Activated CD8-positive, alpha-beta memory T cell treated with anti-CD3 and anti-CD28 coated beads for 24 hours (primary cell): ENCODE results near the gene KDF1.

Experiments
- DNase-seq: peaks from one replicate; pipeline ENCODE4 v3.0.0-alpha.2; 2020

Gene KDF1

DNA sequence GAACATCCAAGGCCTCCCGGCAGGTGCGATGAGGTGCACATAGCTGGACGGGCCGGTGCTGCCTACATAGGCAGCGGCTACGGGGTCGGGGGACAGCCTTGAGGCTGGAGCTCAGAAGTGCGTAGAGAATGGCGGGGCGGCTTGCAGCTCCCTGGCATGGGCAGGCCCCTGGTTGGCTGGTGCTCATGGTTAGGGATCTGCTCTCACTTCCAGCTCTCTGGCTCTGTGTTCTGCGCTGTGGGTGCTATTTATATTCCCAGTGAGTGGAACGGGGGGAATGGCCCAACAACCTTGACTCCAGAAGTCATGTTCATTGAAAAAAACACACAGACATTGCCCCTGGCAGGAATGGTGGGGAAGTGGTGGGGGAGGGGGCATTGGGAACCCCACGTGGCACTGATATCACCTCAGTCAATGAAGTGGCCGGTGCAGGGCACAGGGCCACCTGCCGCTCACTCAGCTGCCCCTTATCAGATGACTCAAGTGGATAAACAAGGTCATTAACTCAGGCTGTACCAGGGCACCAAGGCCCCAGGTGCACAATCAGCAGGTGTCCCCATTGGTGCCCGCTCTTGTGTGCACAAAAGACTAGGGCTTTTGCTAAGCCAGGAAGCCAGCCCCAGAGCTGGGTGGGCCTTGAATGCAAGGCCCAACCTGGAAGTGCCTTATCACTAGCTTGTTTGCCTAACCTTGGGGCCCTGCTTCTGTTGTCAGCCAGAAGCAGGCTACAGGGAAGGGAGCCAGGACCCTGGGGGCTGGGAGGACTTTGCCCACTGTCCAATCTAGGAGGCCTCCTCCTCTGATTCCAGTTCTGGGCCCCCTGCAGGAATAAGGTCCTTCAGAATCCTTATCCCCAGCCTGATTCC is 46.3 kb downstream of the KDF1 start, which contains the start of gene NR0B2:
Gene NR0B2, minus strand, starts transcription at position 222 of the 866 bp plus-strand sequence. Its CDS starts 35 bp downstream, at position 187.
- DNase-seq, result no peak

GRCh38 chr1:26913389-26913753 is 46.9 kb downstream of the KDF1 start:
- DNase-seq, result no peak

GRCh38 chr1:26912147-26912490 is 48.1 kb downstream of the KDF1 start:
- no peak for DNase-seq

DNA sequence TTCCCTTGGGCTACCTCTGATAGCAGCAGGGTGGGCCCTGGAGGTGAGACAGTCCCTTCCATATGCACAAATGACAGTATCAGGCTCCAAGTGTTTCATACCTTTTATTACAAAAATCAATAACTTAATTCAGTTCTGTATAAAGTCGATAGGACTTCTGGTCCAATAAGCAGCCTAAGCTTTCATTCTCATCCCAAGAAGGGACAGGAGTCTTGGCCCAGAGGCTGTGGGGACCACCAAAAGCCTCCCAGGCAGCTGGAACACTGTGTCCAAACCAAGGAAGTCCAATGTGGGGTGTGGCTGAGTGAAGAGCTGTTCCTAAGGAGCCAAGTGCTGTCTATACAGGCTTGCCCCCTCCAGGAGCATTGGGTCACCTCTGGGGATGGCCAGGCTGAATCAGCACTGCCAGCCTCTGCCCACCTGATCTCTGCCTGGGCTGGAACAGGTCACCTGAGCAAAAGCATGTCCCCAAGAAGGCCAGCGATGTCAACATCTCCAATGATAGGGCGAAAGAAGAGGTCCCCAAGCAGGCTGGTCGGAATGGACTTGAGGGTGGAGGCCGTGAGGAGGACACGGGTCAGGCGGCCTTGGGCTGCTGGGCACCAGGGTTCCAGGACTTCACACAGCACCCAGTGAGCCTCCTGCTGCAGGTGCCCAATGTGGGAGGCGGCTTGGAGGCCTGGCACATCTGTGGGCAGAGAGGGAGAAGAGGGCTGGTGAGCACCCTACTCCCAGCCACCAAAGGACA is 48.7 kb downstream of the KDF1 start:
- no peak for DNase-seq

DNA sequence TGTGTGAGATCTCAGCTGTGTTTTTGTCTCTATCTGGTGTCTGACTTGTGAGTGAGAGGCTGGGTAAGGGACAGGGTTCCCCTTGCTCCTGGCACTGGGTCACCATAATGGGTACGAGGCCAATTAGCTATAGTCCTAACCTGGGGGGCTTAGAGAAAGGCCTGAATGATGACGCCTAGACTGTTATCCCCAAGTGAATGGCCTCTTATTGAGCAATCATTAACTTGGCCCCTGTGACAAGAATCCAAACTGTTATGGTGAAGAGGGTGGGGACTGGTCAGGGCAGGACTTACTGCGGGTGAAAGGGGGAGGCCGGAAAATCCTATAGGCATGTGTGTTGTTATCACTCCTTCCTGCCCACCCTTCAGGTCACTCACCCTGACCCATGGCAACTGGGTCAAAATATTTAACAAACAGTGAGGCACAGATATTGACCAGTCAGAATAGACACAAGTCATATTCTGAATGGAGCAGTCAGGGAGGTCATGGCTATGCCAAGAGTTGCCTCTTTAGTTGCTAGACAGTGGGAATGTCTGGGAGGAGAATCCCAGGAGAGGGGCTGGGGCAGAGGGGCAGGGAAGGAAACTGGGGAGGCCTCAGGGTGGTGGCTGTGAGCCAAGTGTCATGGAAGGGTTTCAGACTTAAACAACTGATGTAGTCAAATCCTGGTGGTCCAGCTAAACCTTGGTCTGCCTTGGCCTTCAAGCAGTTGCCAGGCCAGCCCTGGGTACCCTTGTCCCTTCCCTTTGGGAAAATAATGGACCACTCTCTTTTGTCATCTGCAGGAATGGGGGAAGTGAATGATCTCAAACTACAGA is 49.7 kb downstream of the KDF1 start:
- no peak for DNase-seq

DNA sequence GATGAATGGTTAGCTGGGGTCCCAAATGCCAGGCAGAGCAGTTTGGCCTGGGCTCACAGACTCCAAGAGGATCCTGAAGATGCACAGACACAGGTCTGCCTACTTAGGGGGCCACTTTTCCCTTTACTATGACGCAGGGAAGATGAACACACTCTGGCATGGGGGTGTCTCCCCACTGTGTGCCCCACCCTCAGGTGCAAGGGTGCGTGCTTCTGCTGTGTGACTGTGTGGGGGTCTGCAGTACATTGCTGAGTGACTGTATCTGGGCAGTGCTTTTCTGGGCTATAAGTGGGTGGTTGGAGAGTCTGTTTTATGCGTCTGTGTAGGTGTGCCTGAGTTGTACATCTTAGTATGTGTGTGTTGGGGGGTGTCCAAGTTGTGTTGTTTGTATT is 50.3 kb downstream of the KDF1 start:
- DNase-seq, result no peak

GRCh38 chr1:26907071-26907917 is 53.0 kb downstream of the KDF1 start:
- DNase-seq, result no peak

GRCh38 chr1:26900815-26901511 is 59.3 kb downstream of the KDF1 start:
- DNase-seq, result no peak

- peak; percentile 92 for DNase-seq
Observed at GRCh38 chr1:26900001-26900814, 60.1 kb downstream of the KDF1 start, which contains the start of gene GPATCH3. TSS of gene GPATCH3 (minus strand) at chr1:26900467. CDS start at chr1:26900442, 25 bp downstream.
